Rectal smooth muscle tissue (tissue), 1 donor: Measurements from ENCODE around the gene PDE6H.
A peak's percentile ranks its signal among the peaks of the same experiment; 100 is the strongest.

Experiments used
- H3K27ac ChIP-seq: one replicate; pipeline ENCODE4 v1.7.0; 2013; ENCODE audit warnings: low read depth, low read length, inconsistent platforms
- H3K27me3 ChIP-seq: one replicate; pipeline ENCODE4 v1.7.0; 2013; ENCODE audit warnings: low read length; ENCODE audit not compliant: control insufficient read depth, insufficient read depth
- H3K36me3 ChIP-seq: one replicate; pipeline ENCODE4 v1.7.0; 2013; ENCODE audit warnings: low read length; ENCODE audit not compliant: control insufficient read depth, insufficient read depth
- H3K4me1 ChIP-seq: one replicate; pipeline ENCODE4 v1.7.0; 2013; ENCODE audit warnings: low read length; ENCODE audit not compliant: control insufficient read depth, insufficient read depth
- H3K4me3 ChIP-seq: one replicate; pipeline ENCODE4 v1.7.0; 2013; ENCODE audit warnings: low read length
- H3K9ac ChIP-seq: one replicate; pipeline ENCODE4 v1.7.0; 2013; ENCODE audit warnings: low read length

PDE6H gene

DNA sequence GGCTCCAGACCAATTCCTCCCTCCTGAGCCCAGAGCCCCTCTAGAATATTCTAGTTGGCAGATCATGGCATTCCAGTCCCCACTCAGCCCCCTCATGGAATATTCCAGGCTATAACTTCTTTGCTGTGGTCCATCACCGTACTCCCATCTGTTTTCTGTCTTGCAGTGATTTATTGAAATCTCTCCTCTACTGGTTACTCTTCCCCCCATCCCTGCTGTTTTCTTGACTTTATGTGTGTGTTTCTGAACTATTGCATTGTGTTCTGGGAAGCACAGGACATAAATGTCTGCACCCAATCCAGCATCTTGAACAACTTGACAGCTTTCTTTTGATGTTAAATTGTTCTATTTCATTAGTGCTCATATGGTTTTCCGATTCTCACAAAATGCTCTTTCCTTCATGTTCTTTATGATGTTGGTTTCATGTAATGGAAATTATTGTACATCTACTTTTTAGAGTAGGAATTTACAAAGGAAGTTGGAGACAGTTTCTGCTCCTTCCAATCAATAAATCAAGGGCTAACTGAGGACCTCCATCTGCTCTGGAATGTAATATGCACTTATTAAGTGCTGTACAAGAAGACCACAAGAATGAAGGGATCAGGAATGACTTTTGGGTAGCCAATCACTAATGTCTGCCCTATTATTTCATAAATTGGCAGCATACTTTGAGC is 26.3 kb downstream of the PDE6H start:
- Histone ChIP-seq H3K27me3 (no peaks in the 10 kb centered on the region), H3K4me3 (no peak overlapping the region), H3K4me1 (peaks cover 32% of the 10 kb centered on the region), H3K9ac (no peak overlapping the region), H3K27ac (peak overlapping the region; percentile 82), H3K36me3 (no peaks in the 10 kb centered on the region)

- H3K4me1 ChIP-seq, result peaks cover 32% of the 10 kb centered on the region
- H3K36me3 ChIP-seq, result no peaks in the 10 kb centered on the region
- no peaks in the 10 kb centered on the region for H3K27me3 ChIP-seq
- H3K27ac ChIP-seq, result peak overlapping the region; percentile 82
- no peak overlapping the region for H3K9ac ChIP-seq
- H3K4me3 ChIP-seq, result no peak overlapping the region
Observed at GRCh38 chr12:14999695-15000365, 27.0 kb downstream of the PDE6H start.

DNA sequence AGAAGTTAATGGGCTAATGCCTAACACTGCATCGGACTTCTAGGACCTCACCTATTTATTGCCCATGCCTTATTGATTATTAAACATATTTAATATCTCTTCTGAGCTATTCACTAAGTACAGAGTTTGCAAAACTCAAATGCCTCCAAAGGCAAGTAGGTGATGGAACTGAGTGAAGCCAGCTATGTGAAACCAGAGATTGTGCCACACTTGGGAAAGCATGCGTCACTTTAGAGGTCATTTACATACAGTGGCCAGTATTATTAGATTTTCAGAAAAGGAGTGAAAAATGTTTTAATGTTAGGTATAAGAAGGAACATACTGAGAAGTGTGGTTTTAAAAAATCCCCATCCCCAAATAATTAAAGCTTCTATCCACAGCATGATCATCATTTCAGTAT is 27.7 kb downstream of the PDE6H start:
- no peak overlapping the region for H3K4me3 ChIP-seq
- peaks cover 31% of the 10 kb centered on the region for H3K4me1 ChIP-seq
- H3K36me3 ChIP-seq, result no peaks in the 10 kb centered on the region
- peak overlapping the region; percentile 76 for H3K27ac ChIP-seq
- H3K9ac ChIP-seq, result no peak overlapping the region
- no peaks in the 10 kb centered on the region for H3K27me3 ChIP-seq

DNA sequence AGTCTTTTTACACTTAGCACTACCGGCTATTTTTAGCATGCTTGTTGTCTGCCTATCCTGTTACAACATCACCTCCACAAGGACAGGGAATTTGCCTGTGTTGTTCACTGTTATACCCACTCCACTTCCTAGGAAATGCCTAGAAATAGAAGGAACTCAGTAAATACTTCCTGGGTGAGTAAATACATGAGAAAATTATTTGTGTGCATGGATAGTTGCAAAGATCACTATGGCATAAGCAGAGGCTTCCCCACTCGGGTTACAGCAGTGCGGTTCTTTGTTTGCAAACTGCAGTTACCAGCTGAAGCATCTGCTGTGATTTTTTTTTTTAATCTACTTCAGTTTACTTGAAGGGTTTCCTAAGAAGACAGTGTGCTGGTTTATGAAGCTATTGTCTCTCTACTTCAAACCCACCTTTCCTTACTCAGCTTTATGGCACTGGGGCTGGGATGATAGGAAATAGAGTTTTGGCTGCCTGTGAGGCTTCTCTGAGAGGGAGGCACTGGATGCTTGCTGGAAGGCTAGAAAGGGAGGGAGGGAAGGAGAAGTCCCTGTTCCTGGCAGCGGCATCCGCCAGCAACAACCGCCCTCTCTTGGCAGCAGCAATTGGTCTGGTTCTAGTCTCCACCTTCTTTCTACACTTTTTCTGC is 29.0 kb downstream of the PDE6H start:
- Histone ChIP-seq H3K9ac (no peak overlapping the region), H3K36me3 (no peaks in the 10 kb centered on the region), H3K27ac (peak overlapping the region; percentile 76), H3K4me1 (peaks cover 30% of the 10 kb centered on the region), H3K27me3 (no peaks in the 10 kb centered on the region), H3K4me3 (no peak overlapping the region)

- Histone ChIP-seq H3K27ac (no peak overlapping the region), H3K9ac (no peak overlapping the region), H3K27me3 (no peaks in the 10 kb centered on the region), H3K36me3 (no peaks in the 10 kb centered on the region), H3K4me1 (peaks cover 33% of the 10 kb centered on the region), H3K4me3 (no peak overlapping the region)
Observed at GRCh38 chr12:15004421-15004820, 31.6 kb downstream of the PDE6H start.

GRCh38 chr12:15005064-15005463 is 32.2 kb downstream of the PDE6H start:
- H3K36me3 ChIP-seq, result no peaks in the 10 kb centered on the region
- peaks cover 29% of the 10 kb centered on the region for H3K4me1 ChIP-seq
- no peak overlapping the region for H3K9ac ChIP-seq
- H3K27me3 ChIP-seq, result no peaks in the 10 kb centered on the region
- H3K27ac ChIP-seq, result no peak overlapping the region
- no peak overlapping the region for H3K4me3 ChIP-seq

- peak overlapping the region; percentile 22 for H3K27ac ChIP-seq
Observed at GRCh38 chr12:15007551-15007950, 34.7 kb downstream of the PDE6H start.

GRCh38 chr12:15011162-15011561 is 38.3 kb downstream of the PDE6H start:
- Histone ChIP-seq H3K36me3 (no peaks in the 10 kb centered on the region), H3K4me3 (no peak overlapping the region), H3K4me1 (peaks cover 9% of the 10 kb centered on the region), H3K9ac (no peak overlapping the region), H3K27me3 (no peaks in the 10 kb centered on the region), H3K27ac (no peak overlapping the region)

More at GRCh38 chr12:15007551-15007950, 34.7 kb downstream of the PDE6H start:
- H3K4me1 ChIP-seq, result peaks cover 12% of the 10 kb centered on the region
- H3K36me3 ChIP-seq, result no peaks in the 10 kb centered on the region
- H3K9ac ChIP-seq, result no peak overlapping the region
- H3K27me3 ChIP-seq, result no peaks in the 10 kb centered on the region
- H3K4me3 ChIP-seq, result no peak overlapping the region

- Histone ChIP-seq H3K36me3 (no peaks in the 10 kb centered on the region), H3K4me1 (no peaks in the 10 kb centered on the region), H3K9ac (no peak overlapping the region), H3K27ac (no peak overlapping the region), H3K27me3 (no peaks in the 10 kb centered on the region), H3K4me3 (no peak overlapping the region)
Observed at GRCh38 chr12:15013634-15014179, 40.9 kb downstream of the PDE6H start.

DNA sequence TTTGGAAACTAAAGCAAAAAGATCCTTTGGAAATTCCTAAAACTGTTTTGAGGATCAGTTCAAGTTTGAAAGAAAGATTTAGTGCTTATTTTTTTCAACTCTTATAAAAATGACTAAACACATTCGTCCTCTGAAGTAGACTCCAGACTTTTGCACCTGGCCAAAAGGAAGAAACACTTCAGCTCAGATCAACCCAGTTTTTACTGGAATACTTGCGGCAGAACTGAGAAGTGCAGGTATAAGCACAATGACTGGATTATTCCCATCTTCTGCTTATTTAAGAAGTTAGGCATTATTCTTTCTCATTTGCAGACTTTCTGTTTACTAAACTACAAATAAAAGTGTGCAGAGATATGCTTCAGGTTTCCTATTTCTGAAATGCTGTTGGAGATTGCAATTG is 41.9 kb downstream of the PDE6H start:
- Histone ChIP-seq H3K36me3 (no peaks in the 10 kb centered on the region), H3K9ac (no peak overlapping the region), H3K27ac (no peak overlapping the region), H3K4me1 (no peaks in the 10 kb centered on the region), H3K27me3 (no peaks in the 10 kb centered on the region), H3K4me3 (no peak overlapping the region)

DNA sequence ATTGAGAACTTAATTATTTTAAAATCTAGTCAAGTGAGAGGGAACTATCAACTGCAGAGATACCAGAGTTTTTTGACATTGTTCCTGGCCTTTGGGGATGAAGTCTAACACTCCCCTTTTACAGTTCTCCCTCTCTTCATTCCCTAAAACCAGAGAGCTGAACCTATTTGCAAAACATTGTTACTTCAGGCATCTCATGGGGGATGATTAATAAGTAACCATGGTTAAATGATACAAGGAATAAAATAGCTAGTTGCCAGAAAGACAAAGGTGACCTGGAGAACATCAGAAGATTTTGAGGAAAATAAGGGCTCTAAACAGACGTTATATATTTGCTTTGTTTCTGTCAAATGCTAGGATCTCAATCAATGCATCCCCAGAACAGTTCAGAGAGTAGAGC is 42.3 kb downstream of the PDE6H start:
- H3K4me3 ChIP-seq, result no peak overlapping the region
- H3K36me3 ChIP-seq, result no peaks in the 10 kb centered on the region
- H3K4me1 ChIP-seq, result no peaks in the 10 kb centered on the region
- no peak overlapping the region for H3K27ac ChIP-seq
- no peaks in the 10 kb centered on the region for H3K27me3 ChIP-seq
- no peak overlapping the region for H3K9ac ChIP-seq

DNA sequence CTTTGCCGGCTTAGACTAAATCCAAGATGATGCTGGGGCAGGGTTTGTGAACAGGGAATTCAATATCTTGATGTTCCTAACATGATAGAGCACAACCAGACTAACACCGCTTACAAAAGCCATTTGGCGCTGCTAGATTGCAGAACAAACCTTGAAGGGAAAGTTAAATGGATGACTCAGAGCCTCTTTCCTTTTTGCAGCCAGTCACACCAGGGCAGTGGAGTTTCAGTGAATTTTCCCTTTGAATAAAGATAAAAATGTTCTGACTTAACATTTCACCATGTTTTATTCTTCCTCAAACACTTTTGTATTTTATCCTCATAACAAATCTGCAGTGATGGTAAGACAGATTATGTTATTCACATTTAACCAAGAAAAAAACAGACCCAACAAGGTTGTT is 47.3 kb downstream of the PDE6H start:
- Histone ChIP-seq H3K4me1 (no peaks in the 10 kb centered on the region), H3K4me3 (no peak overlapping the region), H3K36me3 (no peaks in the 10 kb centered on the region), H3K9ac (no peak overlapping the region), H3K27me3 (no peaks in the 10 kb centered on the region), H3K27ac (no peak overlapping the region)
